Measurements from ENCODE around the gene OR10C1. TPM values are rescaled to one million over a fixed set of nuclear protein-coding genes. Genes with fewer than 3 reads are reported as not detected.

The OR10C1 gene, protein sequence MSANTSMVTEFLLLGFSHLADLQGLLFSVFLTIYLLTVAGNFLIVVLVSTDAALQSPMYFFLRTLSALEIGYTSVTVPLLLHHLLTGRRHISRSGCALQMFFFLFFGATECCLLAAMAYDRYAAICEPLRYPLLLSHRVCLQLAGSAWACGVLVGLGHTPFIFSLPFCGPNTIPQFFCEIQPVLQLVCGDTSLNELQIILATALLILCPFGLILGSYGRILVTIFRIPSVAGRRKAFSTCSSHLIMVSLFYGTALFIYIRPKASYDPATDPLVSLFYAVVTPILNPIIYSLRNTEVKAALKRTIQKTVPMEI
- total RNA-seq (2014; rRNA removed; shearing (Covaris generic); ENCODE audit: low replicate concordance) = not detected in 2 replicates

DNA sequence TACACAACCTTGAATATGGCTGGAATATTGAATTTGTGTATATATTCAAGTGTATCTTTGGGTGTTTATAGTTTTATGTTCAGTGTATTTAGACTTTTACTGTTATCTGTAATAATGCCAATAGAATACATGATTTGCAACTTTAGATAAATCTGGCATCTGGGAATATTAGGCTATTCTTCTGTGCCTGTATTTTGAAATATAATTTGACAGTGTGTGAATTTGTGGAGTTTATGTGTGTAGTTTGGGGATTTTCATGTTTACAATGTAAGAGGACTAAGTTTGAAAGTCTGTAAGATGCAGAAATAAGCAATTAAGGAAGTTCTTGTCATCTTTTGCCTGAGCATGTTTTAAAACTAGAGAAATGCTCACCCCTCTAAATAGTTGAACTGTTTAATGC, at the start of gene OR10C1:
Gene OR10C1 (plus strand): TSS at position 301 of the 400 bp plus-strand sequence. CDS start 710 bp downstream, outside the sequence.
- H3K4me1 ChIP-seq (ENCODE audit: low read length) = no peaks in the 10 kb centered on the region
- no peaks in the 10 kb centered on the region for H3K9me3 ChIP-seq (ENCODE audit: low read length)
- H3K27me3 ChIP-seq (ENCODE audit: low read length) = no peaks in the 10 kb centered on the region
- no peak for DNase-seq
- H3K27ac ChIP-seq (ENCODE audit: low read length) = no peak within 1 kb of the TSS
- H4K20me1 ChIP-seq (ENCODE audit: insufficient read depth, low read depth, low read length) = no peaks in the 10 kb centered on the region
- H3K4me3 ChIP-seq (ENCODE audit: low read length) = no peak within 1 kb of the TSS
- H3K4me2 ChIP-seq (ENCODE audit: low read depth, low read length, poor library complexity, severe bottlenecking) = no peak within 1 kb of the TSS
- H3K9me2 ChIP-seq (replicated peaks; ENCODE audit: insufficient read depth, low read length) = no peaks in the 10 kb centered on the region
- H3K36me3 ChIP-seq (ENCODE audit: insufficient read depth, low read length) = no peaks in the 10 kb centered on the region
- H3K79me2 ChIP-seq (ENCODE audit: low read length) = no peaks in the 10 kb centered on the region
- H2AFZ ChIP-seq (ENCODE audit: low read length) = no peak within 1 kb of the TSS
- no peak within 1 kb of the TSS for H3K9ac ChIP-seq (ENCODE audit: low read length)

DNA sequence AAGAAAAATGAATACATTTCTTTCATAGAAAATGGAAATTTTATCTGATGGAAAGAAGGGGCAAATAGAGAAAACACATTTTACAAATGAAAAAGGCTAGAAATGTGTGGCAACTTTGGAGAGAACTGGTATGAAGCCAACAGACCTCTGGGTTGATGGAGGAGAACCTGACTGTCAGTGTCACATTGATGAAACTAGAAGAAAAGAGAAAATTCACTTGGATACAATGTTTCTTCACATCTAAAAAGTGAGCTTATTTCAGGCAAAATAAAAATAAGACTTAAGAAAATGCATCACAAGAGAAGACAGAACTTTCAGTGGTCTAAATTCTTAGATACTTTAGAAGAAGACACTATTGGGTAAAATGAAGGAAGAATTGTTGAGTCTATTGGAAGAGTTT, 43.8 kb upstream of the OR10C1 start, which contains the start of gene OR12D2:
Gene OR12D2 (plus strand): TSS at position 301 of the 400 bp plus-strand sequence. CDS start 1,069 bp downstream, outside the sequence.
- DNase-seq = no peak
- Histone ChIP-seq H2AFZ (ENCODE audit: low read length) (no peak within 1 kb of the TSS), H3K79me2 (ENCODE audit: low read length) (no peaks in the 10 kb centered on the region), H3K4me2 (ENCODE audit: low read depth, low read length, poor library complexity, severe bottlenecking) (no peak within 1 kb of the TSS), H3K27ac (ENCODE audit: low read length) (no peak within 1 kb of the TSS), H3K36me3 (ENCODE audit: insufficient read depth, low read length) (no peaks in the 10 kb centered on the region), H3K4me3 (ENCODE audit: low read length) (no peak within 1 kb of the TSS), H3K4me1 (ENCODE audit: low read length) (no peaks in the 10 kb centered on the region), H3K9ac (ENCODE audit: low read length) (no peak within 1 kb of the TSS), H3K9me3 (ENCODE audit: low read length) (no peaks in the 10 kb centered on the region), H4K20me1 (ENCODE audit: insufficient read depth, low read depth, low read length) (no peaks in the 10 kb centered on the region), H3K27me3 (ENCODE audit: low read length) (no peaks in the 10 kb centered on the region), H3K9me2 (replicated peaks; ENCODE audit: insufficient read depth, low read length) (no peaks in the 10 kb centered on the region)

DNA sequence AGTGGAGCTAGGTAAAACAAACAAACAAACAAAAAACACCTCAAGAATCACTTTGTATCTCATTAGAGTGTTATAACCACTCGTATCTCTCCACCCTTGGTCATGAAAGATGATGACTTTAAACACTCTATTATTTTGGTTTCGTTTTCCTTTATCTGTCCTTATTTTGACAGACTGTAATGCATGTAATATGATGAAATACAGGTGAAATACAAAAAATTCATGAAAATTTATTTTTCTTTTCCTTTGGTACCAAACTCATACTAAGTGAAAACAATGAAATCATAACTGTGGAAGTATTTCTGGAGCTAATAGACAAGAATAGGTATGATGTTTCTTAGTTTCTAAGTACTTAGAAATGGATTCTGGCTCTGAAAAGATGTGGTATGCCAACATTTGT, 39.6 kb upstream of the OR10C1 start:
- no peak overlapping the region for H2AFZ ChIP-seq (ENCODE audit: low read length)
- 0 out of 2 replicates have a peak, but pooled peaks cover 5% of the 10 kb centered on the region for H3K9me2 ChIP-seq (replicated peaks; ENCODE audit: insufficient read depth, low read length)
- H3K36me3 ChIP-seq (ENCODE audit: insufficient read depth, low read length) = no peaks in the 10 kb centered on the region
- no peaks in the 10 kb centered on the region for H3K4me1 ChIP-seq (ENCODE audit: low read length)
- H3K79me2 ChIP-seq (ENCODE audit: low read length) = no peaks in the 10 kb centered on the region
- no peaks in the 10 kb centered on the region for H3K27me3 ChIP-seq (ENCODE audit: low read length)
- H3K9ac ChIP-seq (ENCODE audit: low read length) = no peak overlapping the region
- no peak overlapping the region for H3K27ac ChIP-seq (ENCODE audit: low read length)
- H4K20me1 ChIP-seq (ENCODE audit: insufficient read depth, low read depth, low read length) = no peaks in the 10 kb centered on the region
- DNase-seq = no peak
- no peak overlapping the region for H3K4me3 ChIP-seq (ENCODE audit: low read length)
- no peak overlapping the region for H3K4me2 ChIP-seq (ENCODE audit: low read depth, low read length, poor library complexity, severe bottlenecking)
- H3K9me3 ChIP-seq (ENCODE audit: low read length) = no peaks in the 10 kb centered on the region

DNA sequence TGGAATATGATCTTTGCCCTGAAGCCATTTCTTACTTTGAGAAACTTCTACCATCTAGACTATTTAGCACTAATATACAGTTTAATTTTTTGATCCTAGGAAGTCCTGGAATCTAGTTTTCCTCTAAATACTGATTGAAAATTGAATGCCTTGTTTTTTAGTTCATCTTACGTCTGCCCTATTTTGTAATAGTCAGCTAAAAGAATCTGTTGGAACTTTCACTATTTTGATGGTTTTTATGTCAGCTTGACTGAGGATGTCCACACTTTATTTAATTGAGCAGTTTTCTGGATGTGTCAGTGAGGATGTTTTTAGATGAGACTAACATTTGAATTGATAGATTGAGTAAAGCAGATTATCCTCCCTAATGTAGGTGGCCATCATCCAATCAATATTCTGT, 35.3 kb upstream of the OR10C1 start:
- no peak overlapping the region for H2AFZ ChIP-seq (ENCODE audit: low read length)
- no peaks in the 10 kb centered on the region for H3K4me1 ChIP-seq (ENCODE audit: low read length)
- H4K20me1 ChIP-seq (ENCODE audit: insufficient read depth, low read depth, low read length) = no peaks in the 10 kb centered on the region
- no peaks in the 10 kb centered on the region for H3K9me3 ChIP-seq (ENCODE audit: low read length)
- no peak overlapping the region for H3K4me2 ChIP-seq (ENCODE audit: low read depth, low read length, poor library complexity, severe bottlenecking)
- no peak for DNase-seq
- H3K9ac ChIP-seq (ENCODE audit: low read length) = no peak overlapping the region
- no peak overlapping the region for H3K27ac ChIP-seq (ENCODE audit: low read length)
- H3K4me3 ChIP-seq (ENCODE audit: low read length) = no peak overlapping the region
- H3K27me3 ChIP-seq (ENCODE audit: low read length) = no peaks in the 10 kb centered on the region
- H3K9me2 ChIP-seq (replicated peaks; ENCODE audit: insufficient read depth, low read length) = 0 out of 2 replicates have a peak, but pooled peaks cover 5% of the 10 kb centered on the region
- H3K36me3 ChIP-seq (ENCODE audit: insufficient read depth, low read length) = no peaks in the 10 kb centered on the region
- no peaks in the 10 kb centered on the region for H3K79me2 ChIP-seq (ENCODE audit: low read length)

DNA sequence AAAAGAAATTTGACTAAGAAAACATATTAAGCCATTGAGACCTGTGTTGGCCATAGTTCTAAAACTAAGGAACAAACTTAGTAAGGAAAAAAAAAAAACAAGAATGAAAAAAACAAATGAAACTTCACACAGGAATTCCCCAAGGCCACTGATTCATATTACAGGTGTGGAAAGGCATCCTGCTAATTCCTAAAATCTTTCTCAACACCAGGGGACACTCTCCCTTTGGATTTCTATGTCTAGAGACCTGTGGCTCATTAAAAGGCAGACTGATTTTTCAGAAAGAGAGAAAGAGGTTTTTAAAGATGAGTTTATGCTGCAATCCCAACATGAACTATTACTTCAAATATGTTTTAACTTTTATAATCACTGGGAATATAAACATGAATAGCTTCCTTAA, 24.5 kb upstream of the OR10C1 start, which contains the start of gene OR12D1:
Gene OR12D1 (plus strand): TSS at position 341 of the 400 bp plus-strand sequence.
- no peak within 1 kb of the TSS for H3K9ac ChIP-seq (ENCODE audit: low read length)
- peaks cover 2% of the 10 kb centered on the region; the same call in 1 of the 2 replicates for H3K27me3 ChIP-seq (ENCODE audit: low read length)
- H3K36me3 ChIP-seq (ENCODE audit: insufficient read depth, low read length) = no peaks in the 10 kb centered on the region
- H3K4me2 ChIP-seq (ENCODE audit: low read depth, low read length, poor library complexity, severe bottlenecking) = no peak within 1 kb of the TSS
- H4K20me1 ChIP-seq (ENCODE audit: insufficient read depth, low read depth, low read length) = no peaks in the 10 kb centered on the region
- no peak within 1 kb of the TSS for H2AFZ ChIP-seq (ENCODE audit: low read length)
- no peaks in the 10 kb centered on the region for H3K4me1 ChIP-seq (ENCODE audit: low read length)
- no peaks in the 10 kb centered on the region for H3K79me2 ChIP-seq (ENCODE audit: low read length)
- no peak within 1 kb of the TSS for H3K27ac ChIP-seq (ENCODE audit: low read length)
- no peaks in the 10 kb centered on the region for H3K9me3 ChIP-seq (ENCODE audit: low read length)
- no peak for DNase-seq
- no peak within 1 kb of the TSS for H3K4me3 ChIP-seq (ENCODE audit: low read length)
- H3K9me2 ChIP-seq (replicated peaks; ENCODE audit: insufficient read depth, low read length) = no peaks in the 10 kb centered on the region

DNA sequence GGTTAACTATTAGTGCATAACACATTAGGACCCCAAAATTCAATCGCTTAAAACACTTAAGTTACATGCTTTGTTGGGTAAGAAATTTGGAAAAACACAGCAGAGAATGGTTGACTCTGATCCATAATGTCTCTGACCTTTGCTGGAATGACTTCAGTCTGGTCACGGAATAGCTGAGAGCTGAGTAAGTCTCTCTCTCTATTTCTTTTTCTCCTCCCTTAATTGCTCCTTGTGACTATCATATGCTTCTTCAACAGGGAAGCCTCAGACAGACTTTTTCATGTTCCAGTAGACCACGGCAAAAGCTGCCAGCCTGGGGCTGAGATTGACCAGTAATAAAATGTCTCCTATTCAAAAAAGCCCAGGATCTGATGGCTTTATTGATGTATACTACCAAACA, 19.6 kb upstream of the OR10C1 start:
- Histone ChIP-seq H3K9me3 (ENCODE audit: low read length) (no peaks in the 10 kb centered on the region), H3K9me2 (replicated peaks; ENCODE audit: insufficient read depth, low read length) (no peaks in the 10 kb centered on the region), H3K79me2 (ENCODE audit: low read length) (no peaks in the 10 kb centered on the region), H3K4me2 (ENCODE audit: low read depth, low read length, poor library complexity, severe bottlenecking) (no peak overlapping the region), H2AFZ (ENCODE audit: low read length) (no peak overlapping the region), H3K4me1 (ENCODE audit: low read length) (no peaks in the 10 kb centered on the region), H3K36me3 (ENCODE audit: insufficient read depth, low read length) (no peaks in the 10 kb centered on the region), H3K27me3 (ENCODE audit: low read length) (no peaks in the 10 kb centered on the region), H3K9ac (ENCODE audit: low read length) (no peak overlapping the region), H4K20me1 (ENCODE audit: insufficient read depth, low read depth, low read length) (no peaks in the 10 kb centered on the region), H3K4me3 (ENCODE audit: low read length) (no peak overlapping the region), H3K27ac (ENCODE audit: low read length) (no peak overlapping the region)
- DNase-seq = no peak

DNA sequence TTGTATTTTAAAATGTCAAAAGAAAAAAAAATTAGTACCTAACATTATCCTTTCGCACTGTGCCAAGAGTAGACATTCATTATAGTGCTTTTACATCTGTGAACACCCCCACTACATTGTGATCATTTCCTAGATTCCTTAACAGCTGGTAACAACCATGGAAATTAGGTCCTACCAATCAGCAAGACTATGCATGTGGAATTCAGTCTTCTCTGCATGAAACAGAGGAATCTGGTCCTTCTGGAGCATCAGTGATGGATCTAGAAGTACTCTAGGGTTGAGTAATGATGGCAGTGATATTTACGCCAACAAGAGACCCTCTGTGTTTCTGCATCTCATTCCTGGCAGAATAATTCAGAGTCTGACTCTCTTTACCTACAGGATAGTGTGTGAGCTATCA, 14.9 kb upstream of the OR10C1 start:
- DNase-seq = no peak
- Histone ChIP-seq H3K9me3 (ENCODE audit: low read length) (no peaks in the 10 kb centered on the region), H3K27me3 (ENCODE audit: low read length) (no peaks in the 10 kb centered on the region), H2AFZ (ENCODE audit: low read length) (no peak overlapping the region), H3K9ac (ENCODE audit: low read length) (no peak overlapping the region), H3K79me2 (ENCODE audit: low read length) (no peaks in the 10 kb centered on the region), H3K4me1 (ENCODE audit: low read length) (no peaks in the 10 kb centered on the region), H3K27ac (ENCODE audit: low read length) (no peak overlapping the region), H3K4me3 (ENCODE audit: low read length) (no peak overlapping the region), H3K4me2 (ENCODE audit: low read depth, low read length, poor library complexity, severe bottlenecking) (no peak overlapping the region), H4K20me1 (ENCODE audit: insufficient read depth, low read depth, low read length) (no peaks in the 10 kb centered on the region), H3K9me2 (replicated peaks; ENCODE audit: insufficient read depth, low read length) (no peaks in the 10 kb centered on the region), H3K36me3 (ENCODE audit: insufficient read depth, low read length) (no peaks in the 10 kb centered on the region)

DNA sequence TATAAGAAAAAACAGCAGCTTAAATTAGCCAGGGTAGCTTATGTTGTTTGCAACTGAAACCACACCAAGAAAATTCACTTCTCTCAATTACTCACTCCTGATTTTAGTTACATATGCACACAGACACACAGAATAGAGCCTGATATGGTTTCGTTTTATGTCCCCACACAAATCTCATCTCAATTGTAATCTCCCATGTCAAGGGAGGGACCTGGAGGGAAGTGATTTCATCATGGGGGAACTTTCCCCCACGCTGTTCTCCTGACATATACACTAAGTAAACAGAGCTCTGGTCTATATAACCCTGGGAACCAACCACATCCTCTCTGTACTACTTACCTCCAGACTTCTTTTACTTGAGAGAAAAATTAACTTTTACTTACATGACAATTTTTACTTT, 14.5 kb upstream of the OR10C1 start:
- H3K9me2 ChIP-seq (replicated peaks; ENCODE audit: insufficient read depth, low read length) = no peaks in the 10 kb centered on the region
- no peak overlapping the region for H3K9ac ChIP-seq (ENCODE audit: low read length)
- H3K4me3 ChIP-seq (ENCODE audit: low read length) = no peak overlapping the region
- H3K27ac ChIP-seq (ENCODE audit: low read length) = no peak overlapping the region
- DNase-seq = no peak
- no peaks in the 10 kb centered on the region for H3K36me3 ChIP-seq (ENCODE audit: insufficient read depth, low read length)
- H3K4me2 ChIP-seq (ENCODE audit: low read depth, low read length, poor library complexity, severe bottlenecking) = no peak overlapping the region
- H4K20me1 ChIP-seq (ENCODE audit: insufficient read depth, low read depth, low read length) = no peaks in the 10 kb centered on the region
- no peaks in the 10 kb centered on the region for H3K9me3 ChIP-seq (ENCODE audit: low read length)
- H2AFZ ChIP-seq (ENCODE audit: low read length) = no peak overlapping the region
- no peaks in the 10 kb centered on the region for H3K79me2 ChIP-seq (ENCODE audit: low read length)
- no peaks in the 10 kb centered on the region for H3K4me1 ChIP-seq (ENCODE audit: low read length)
- H3K27me3 ChIP-seq (ENCODE audit: low read length) = no peaks in the 10 kb centered on the region
